IPS-18a (cell line): Measurements from ENCODE around the gene RBP2.
"Not testable (repeated sequence)": the region's sequence is repeated elsewhere in the genome, so short reads cannot be mapped to it uniquely, and the experiment has no call there.

ENCODE experiments used
- H3K27ac ChIP-seq: one replicate; pipeline ENCODE4 v1.5.1; 2013; ENCODE audit warnings: low read length
- H3K27me3 ChIP-seq: one replicate; pipeline ENCODE4 v1.6.1; 2013; ENCODE audit warnings: mild to moderate bottlenecking, low read length; ENCODE audit not compliant: control insufficient read depth, insufficient read depth
- H3K36me3 ChIP-seq: one replicate; pipeline ENCODE4 v1.6.1; 2013; ENCODE audit warnings: low read depth, low read length; ENCODE audit not compliant: control insufficient read depth
- H3K4me1 ChIP-seq: one replicate; pipeline ENCODE4 v1.6.1; 2013; ENCODE audit warnings: low read depth, low read length; ENCODE audit not compliant: control insufficient read depth
- H3K4me3 ChIP-seq: one replicate; pipeline ENCODE4 v1.5.1; 2013; ENCODE audit warnings: low read length
- H3K9ac ChIP-seq: one replicate; pipeline ENCODE4 v1.6.1; 2013; ENCODE audit warnings: mild to moderate bottlenecking, low read length, moderate library complexity
- H3K9me3 ChIP-seq: one replicate; pipeline ENCODE4 v1.6.1; 2013; ENCODE audit warnings: low read depth, low read length; ENCODE audit not compliant: control insufficient read depth

Gene RBP2

GRCh38 chr3:139421040-139421439, 55.3 kb downstream of the RBP2 start:
- Histone ChIP-seq H3K4me3 (no peak overlapping the region), H3K4me1 (no peaks in the 10 kb centered on the region), H3K27me3 (no peaks in the 10 kb centered on the region)

GRCh38 chr3:139418144-139418543, 58.2 kb downstream of the RBP2 start:
- H3K36me3 ChIP-seq: no peaks in the 10 kb centered on the region
- no peak overlapping the region for H3K27ac ChIP-seq
- no peaks in the 10 kb centered on the region for H3K27me3 ChIP-seq
- peaks cover 1% of the 10 kb centered on the region for H3K9me3 ChIP-seq
- no peak overlapping the region for H3K9ac ChIP-seq
- H3K4me1 ChIP-seq: no peaks in the 10 kb centered on the region
- H3K4me3 ChIP-seq: no peak overlapping the region

More at GRCh38 chr3:139421040-139421439, 55.3 kb downstream of the RBP2 start:
- H3K9ac ChIP-seq: no peak overlapping the region
- no peaks in the 10 kb centered on the region for H3K9me3 ChIP-seq
- no peaks in the 10 kb centered on the region for H3K36me3 ChIP-seq
- H3K27ac ChIP-seq: no peak overlapping the region

- no peak overlapping the region for H3K27ac ChIP-seq
- H3K4me1 ChIP-seq: no peaks in the 10 kb centered on the region
- no peaks in the 10 kb centered on the region for H3K27me3 ChIP-seq
- H3K9ac ChIP-seq: no peak overlapping the region
- H3K36me3 ChIP-seq: no peaks in the 10 kb centered on the region
- H3K9me3 ChIP-seq: peaks cover 10% of the 10 kb centered on the region
- no peak overlapping the region for H3K4me3 ChIP-seq
Observed at GRCh38 chr3:139416275-139416674, 60.0 kb downstream of the RBP2 start.

- Histone ChIP-seq H3K4me1 (no peaks in the 10 kb centered on the region), H3K36me3 (no peaks in the 10 kb centered on the region)
Observed at GRCh38 chr3:139414608-139415224, 61.6 kb downstream of the RBP2 start.

GRCh38 chr3:139412891-139413290, 63.4 kb downstream of the RBP2 start:
- H3K4me1 ChIP-seq, H3K27me3 ChIP-seq, H3K9ac ChIP-seq, H3K27ac ChIP-seq, H3K36me3 ChIP-seq, H3K4me3 ChIP-seq: not testable (repeated sequence)
- peaks cover 10% of the 10 kb centered on the region for H3K9me3 ChIP-seq

More at GRCh38 chr3:139414608-139415224, 61.6 kb downstream of the RBP2 start:
- Histone ChIP-seq H3K27me3 (no peaks in the 10 kb centered on the region), H3K27ac (no peak overlapping the region), H3K4me3 (no peak overlapping the region), H3K9ac (no peak overlapping the region), H3K9me3 (peaks cover 10% of the 10 kb centered on the region)
